Upper lobe of left lung (tissue), 6 donors: ENCODE measurements around the gene GARNL3. TPM values are rescaled to one million over a fixed set of nuclear protein-coding genes. Genes with fewer than 3 reads are reported as not detected.
A peak's percentile ranks its signal among the peaks of the same experiment; 100 is the strongest.

Experiments used
- ATAC-seq, 2 donors: fragments of 200-7000 bp; cut with Tn5 transposase; one replicate each; pipeline ENCODE4 v1.9.1; 2022; ENCODE audit warnings: mild to moderate bottlenecking in 2 of 2, moderate library complexity in 2 of 2; ENCODE audit not compliant: low FRiP score in 2 of 2
- DNase-seq, 2 donors: peaks; one replicate each; pipeline ENCODE4 v3.0.0-alpha.2; 2019 to 2020
- H3K27ac ChIP-seq, 4 donors: fragments of 200-600 bp; sonication (generic); one replicate each; pipeline ENCODE4 v1.5.1; 2016 to 2019
- H3K27me3 ChIP-seq, 4 donors: fragments of 200-600 bp; sonication (generic); one replicate each; pipeline ENCODE4 v1.5.1; 2017 to 2019
- H3K36me3 ChIP-seq, 4 donors: fragments of 200-600 bp; sonication (generic); one replicate each; pipeline ENCODE4 v1.5.1; 2016 to 2019
- H3K4me1 ChIP-seq, 4 donors: fragments of 200-600 bp; sonication (generic); one replicate each; pipeline ENCODE4 v1.5.1; 2018 to 2019
- H3K4me3 ChIP-seq, 4 donors: fragments of 200-600 bp; sonication (generic); one replicate each; pipeline ENCODE4 v1.5.1; 2017 to 2019; ENCODE audit warnings: mild to moderate bottlenecking in 2 of 4, moderate library complexity in 1 of 4
- H3K9me3 ChIP-seq, 4 donors: fragments of 200-600 bp; sonication (generic); one replicate each; pipeline ENCODE4 v1.5.1; 2018 to 2019
- EP300 ChIP-seq, 4 donors: sonication (generic); formaldehyde crosslinking; IDR thresholded peaks; one replicate each; pipeline ENCODE4 v1.5.1; 2017; ENCODE audit warnings: antibody characterized with exemption in 4 of 4, control low read depth in 2 of 4
- POLR2A ChIP-seq, 4 donors: fragments of 450-650 bp; IDR thresholded peaks; one replicate each; pipeline ENCODE4 v1.5.1; 2016 to 2017; ENCODE audit warnings: antibody characterized with exemption in 4 of 4, mild to moderate bottlenecking in 2 of 4
- POLR2AphosphoS5 ChIP-seq, 2 donors: sonication (generic); formaldehyde crosslinking; IDR thresholded peaks; one replicate each; pipeline ENCODE4 v1.5.1; 2017; ENCODE audit warnings: antibody characterized with exemption in 2 of 2
- WGBS, 2 donors: methylation state at CpG; one replicate each; pipeline ENCODE4 v1.1.5; 2017 to 2018; 5-methylcytosine and 5-hydroxymethylcytosine counted together
- total RNA-seq, 6 donors: library from RNA; depleted of rRNA in 4 of 6; stranded (reverse); fragments of >200 nt in 4 of 6; gene quantifications; one replicate each; pipeline versions ENCODE4 v1.1.0 to v1.2.1, GENCODE V29; 2016 to 2021
- TF ChIP-seq, protein P1 (sequence below), 6 experiments: fragments of 450-650 bp in 4 of 6; fragments of 200-600 bp in 2 of 6; sonication (generic) in 2 of 6; IDR thresholded peaks; one replicate each; pipeline ENCODE4 v1.5.1; 2016 to 2019; ENCODE audit warnings: antibody characterized with exemption in 6 of 6
- donor health status: DM: no; HTN: no; CAD: no; lungs with moderate emphysema.
- donor health status: DM: no; HTN: yes; CAD: no; lungs with severe emphysema.

The GARNL3 gene
- total RNA-seq, 6 donors from 2014 or later: 3.1 to 37.7 (median 7.0) TPM

DNA sequence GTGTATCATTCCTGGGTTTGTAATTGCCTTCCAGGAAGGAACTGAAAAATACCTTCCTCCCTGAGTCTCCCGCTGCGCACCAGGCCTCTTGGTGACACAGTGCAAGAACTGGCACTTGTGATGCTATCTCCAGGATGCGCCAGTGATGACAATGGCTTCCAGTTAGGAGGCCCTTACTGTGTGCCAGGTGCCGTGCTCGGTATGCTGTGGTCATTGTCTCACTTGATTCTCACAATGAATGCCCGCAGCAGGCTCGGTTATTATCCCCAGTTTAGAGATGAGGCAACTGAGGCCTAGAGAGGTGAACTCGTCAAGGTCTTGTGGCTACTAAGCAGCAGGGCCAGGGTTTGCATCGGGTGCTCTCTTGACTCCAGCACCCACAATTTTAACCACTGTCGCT lies 100.9 kb downstream of the GARNL3 start:
- Histone ChIP-seq H3K27me3 (no peaks in the 10 kb centered on the region), H3K27ac (no peak overlapping the region), H3K9me3 (no peaks in the 10 kb centered on the region), H3K36me3 (no peaks in the 10 kb centered on the region), H3K4me3 (no peak overlapping the region), H3K4me1 (peaks cover 0 to 13% (median 1%) of the 10 kb centered on the region in 4 donors)
- WGBS, 2 donors: 90 to 97% methylated on average over 6 to 10 of the region's 10 CpGs
- TF ChIP-seq POLR2A (IDR thresholded peaks at IDR 0.05): no peak
- no peak for TF ChIP-seq POLR2AphosphoS5 (IDR thresholded peaks at IDR 0.05)
- TF ChIP-seq, protein P1, sequence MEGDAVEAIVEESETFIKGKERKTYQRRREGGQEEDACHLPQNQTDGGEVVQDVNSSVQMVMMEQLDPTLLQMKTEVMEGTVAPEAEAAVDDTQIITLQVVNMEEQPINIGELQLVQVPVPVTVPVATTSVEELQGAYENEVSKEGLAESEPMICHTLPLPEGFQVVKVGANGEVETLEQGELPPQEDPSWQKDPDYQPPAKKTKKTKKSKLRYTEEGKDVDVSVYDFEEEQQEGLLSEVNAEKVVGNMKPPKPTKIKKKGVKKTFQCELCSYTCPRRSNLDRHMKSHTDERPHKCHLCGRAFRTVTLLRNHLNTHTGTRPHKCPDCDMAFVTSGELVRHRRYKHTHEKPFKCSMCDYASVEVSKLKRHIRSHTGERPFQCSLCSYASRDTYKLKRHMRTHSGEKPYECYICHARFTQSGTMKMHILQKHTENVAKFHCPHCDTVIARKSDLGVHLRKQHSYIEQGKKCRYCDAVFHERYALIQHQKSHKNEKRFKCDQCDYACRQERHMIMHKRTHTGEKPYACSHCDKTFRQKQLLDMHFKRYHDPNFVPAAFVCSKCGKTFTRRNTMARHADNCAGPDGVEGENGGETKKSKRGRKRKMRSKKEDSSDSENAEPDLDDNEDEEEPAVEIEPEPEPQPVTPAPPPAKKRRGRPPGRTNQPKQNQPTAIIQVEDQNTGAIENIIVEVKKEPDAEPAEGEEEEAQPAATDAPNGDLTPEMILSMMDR (IDR thresholded peaks at IDR 0.05): no peak
- TF ChIP-seq EP300 (IDR thresholded peaks at IDR 0.05): no peak
- DNase-seq (no peak), ATAC-seq (no peak)

DNA sequence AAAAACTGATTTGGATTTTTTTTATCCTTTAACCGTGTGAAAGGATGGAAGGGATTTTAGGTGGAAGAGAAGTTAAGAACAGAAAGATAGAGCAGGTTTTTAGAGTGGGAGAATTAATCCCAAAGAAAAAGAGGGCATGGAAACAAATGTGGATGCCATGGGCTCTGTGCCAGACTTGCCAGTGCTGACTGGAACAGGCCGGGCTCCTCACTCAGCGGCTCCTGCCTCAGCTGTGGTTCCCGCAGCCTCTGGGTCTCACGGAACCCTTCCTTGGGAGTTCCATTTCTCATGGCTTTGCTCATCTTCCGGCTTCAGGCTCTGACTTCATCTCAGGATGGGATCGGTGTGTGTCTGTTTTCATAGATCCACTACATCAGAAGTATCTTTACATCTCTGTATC lies 102.0 kb downstream of the GARNL3 start:
- TF ChIP-seq, protein P1 (IDR thresholded peaks at IDR 0.05): no peak
- TF ChIP-seq EP300 (IDR thresholded peaks at IDR 0.05) (no peak), POLR2AphosphoS5 (IDR thresholded peaks at IDR 0.05) (no peak), POLR2A (IDR thresholded peaks at IDR 0.05) (no peak)
- no peaks in the 10 kb centered on the region for H3K36me3 ChIP-seq
- WGBS, 2 donors: 88 to 91% methylated on average over 7 of the region's 7 CpGs
- no peak overlapping the region for H3K27ac ChIP-seq
- H3K4me3 ChIP-seq: no peak overlapping the region
- ATAC-seq: no peak
- H3K4me1 ChIP-seq: peaks cover 0 to 7% (median 1%) of the 10 kb centered on the region in 4 donors
- H3K27me3 ChIP-seq: no peaks in the 10 kb centered on the region
- DNase-seq: no peak
- no peaks in the 10 kb centered on the region for H3K9me3 ChIP-seq

DNA sequence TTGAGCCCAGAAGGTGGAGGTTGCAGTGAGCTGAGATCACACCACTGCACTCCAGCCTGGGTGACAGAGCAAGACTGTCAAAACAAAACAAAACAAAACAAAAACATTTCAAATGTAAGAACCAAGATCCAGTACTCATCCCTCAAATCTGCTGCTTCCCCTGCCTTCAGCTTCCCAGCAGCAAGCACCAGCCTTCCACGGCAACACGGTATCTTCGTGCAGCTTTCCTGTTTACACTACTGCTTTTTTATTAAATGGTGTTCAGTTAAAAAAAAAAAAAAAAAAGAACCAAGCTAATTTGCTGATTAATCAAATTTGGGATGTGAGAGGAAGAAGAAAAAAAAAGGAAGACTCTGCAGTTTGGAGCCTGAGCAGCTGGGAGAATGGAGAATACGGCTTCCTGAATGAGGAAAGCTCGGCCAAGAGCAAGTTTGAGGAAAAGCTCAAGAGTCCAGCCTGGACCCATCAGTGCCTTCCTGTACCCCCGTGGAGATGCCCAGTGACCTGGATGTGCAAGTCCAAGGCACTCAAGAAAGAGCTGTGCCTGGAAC lies 104.4 kb downstream of the GARNL3 start:
- Histone ChIP-seq H3K27ac (peak overlapping the region in 1 of 4 donors; percentile 11), H3K4me3 (no peak overlapping the region), H3K36me3 (no peaks in the 10 kb centered on the region), H3K27me3 (no peaks in the 10 kb centered on the region), H3K4me1 (peaks cover 0 to 6% (median 1%) of the 10 kb centered on the region in 4 donors), H3K9me3 (no peaks in the 10 kb centered on the region)
- TF ChIP-seq, protein P1 (IDR thresholded peaks at IDR 0.05): no peak
- no peak for TF ChIP-seq POLR2AphosphoS5 (IDR thresholded peaks at IDR 0.05)
- 37 to 39% methylated on average over 6 of the region's 6 CpGs for WGBS, 2 donors
- DNase-seq (no peak), ATAC-seq (peak in 1 of 2 donors; percentile 32)

DNA sequence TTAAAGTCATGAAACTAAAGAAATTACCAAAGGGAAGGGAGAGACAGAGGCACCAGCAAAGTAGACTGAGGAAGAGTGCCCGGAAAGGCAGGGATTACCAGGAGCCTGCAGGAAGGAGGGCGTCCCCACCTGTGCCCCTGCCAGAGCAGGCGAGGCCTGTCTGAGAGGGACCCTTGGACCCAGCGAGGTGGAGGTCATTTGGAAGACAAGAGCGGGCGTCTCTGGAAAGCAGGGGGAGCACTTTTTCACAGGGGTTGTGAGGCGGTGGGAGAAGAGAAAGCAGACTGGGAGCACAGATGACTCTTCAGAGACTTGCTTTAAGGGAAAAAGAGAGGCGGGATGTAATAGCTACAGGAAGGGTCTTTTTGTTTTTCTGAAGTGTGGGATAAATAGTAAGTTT lies 104.9 kb downstream of the GARNL3 start:
- Histone ChIP-seq H3K36me3 (no peaks in the 10 kb centered on the region), H3K4me3 (no peak overlapping the region), H3K4me1 (peaks cover 0 to 6% (median 1%) of the 10 kb centered on the region in 4 donors), H3K27ac (no peak overlapping the region), H3K27me3 (no peaks in the 10 kb centered on the region), H3K9me3 (no peaks in the 10 kb centered on the region)
- WGBS, 2 donors: 90% methylated on average over 8 of the region's 8 CpGs
- DNase-seq: peak in 1 of 2 donors; percentile 22
- TF ChIP-seq, protein P1 (IDR thresholded peaks at IDR 0.05): no peak
- TF ChIP-seq POLR2AphosphoS5 (IDR thresholded peaks at IDR 0.05): no peak
- TF ChIP-seq POLR2A (IDR thresholded peaks at IDR 0.05): no peak
- TF ChIP-seq EP300 (IDR thresholded peaks at IDR 0.05): no peak
- ATAC-seq: no peak

- H3K4me1 ChIP-seq: peaks cover 0 to 6% (median 1%) of the 10 kb centered on the region in 4 donors
- no peaks in the 10 kb centered on the region for H3K9me3 ChIP-seq
- ATAC-seq (no peak), DNase-seq (no peak)
- H3K36me3 ChIP-seq: no peaks in the 10 kb centered on the region
- no peak overlapping the region for H3K4me3 ChIP-seq
- TF ChIP-seq, protein P1 (IDR thresholded peaks at IDR 0.05): no peak
- TF ChIP-seq POLR2A (IDR thresholded peaks at IDR 0.05): no peak
- TF ChIP-seq POLR2AphosphoS5 (IDR thresholded peaks at IDR 0.05): no peak
- no peak for TF ChIP-seq EP300 (IDR thresholded peaks at IDR 0.05)
- H3K27me3 ChIP-seq: no peaks in the 10 kb centered on the region
- WGBS, 2 donors: 59 to 63% methylated on average over 7 of the region's 7 CpGs
- no peak overlapping the region for H3K27ac ChIP-seq
Measured at GRCh38 chr9:127370147-127370579, 105.6 kb downstream of the GARNL3 start.
